NB4 (cell line): ENCODE measurements around the gene PAM.
"Not testable (repeated sequence)": the region's sequence is repeated elsewhere in the genome, so short reads cannot be mapped to it uniquely, and the experiment has no call there.

Source experiments
- DNase-seq: peaks from one replicate; pipeline ENCODE4 v3.0.0; 2010; ENCODE audit warnings: low read depth
- H3K4me3 ChIP-seq: one replicate; pipeline ENCODE4 v1.5.1; 2011; ENCODE audit warnings: mild to moderate bottlenecking, low read depth, low read length, moderate library complexity
- MYC ChIP-seq: IDR thresholded peaks from 2 replicates; pipeline ENCODE4 v1.6.1; 2011; ENCODE audit warnings: low read depth, low read length
- POLR2A ChIP-seq: IDR thresholded peaks from 2 replicates; pipeline ENCODE4 v1.6.1; 2011; ENCODE audit warnings: mild to moderate bottlenecking; ENCODE audit not compliant: insufficient read length; ENCODE audit errors: extremely low read depth
- TF ChIP-seq, protein P1 (sequence below): IDR thresholded peaks from one replicate; pipeline ENCODE4 v1.5.1; 2012; ENCODE audit warnings: low read depth, low read length
- TF ChIP-seq, protein P2 (sequence below): IDR thresholded peaks from 2 replicates; pipeline ENCODE4 v1.6.1; 2011; ENCODE audit warnings: low read depth, low read length

Gene PAM

DNA sequence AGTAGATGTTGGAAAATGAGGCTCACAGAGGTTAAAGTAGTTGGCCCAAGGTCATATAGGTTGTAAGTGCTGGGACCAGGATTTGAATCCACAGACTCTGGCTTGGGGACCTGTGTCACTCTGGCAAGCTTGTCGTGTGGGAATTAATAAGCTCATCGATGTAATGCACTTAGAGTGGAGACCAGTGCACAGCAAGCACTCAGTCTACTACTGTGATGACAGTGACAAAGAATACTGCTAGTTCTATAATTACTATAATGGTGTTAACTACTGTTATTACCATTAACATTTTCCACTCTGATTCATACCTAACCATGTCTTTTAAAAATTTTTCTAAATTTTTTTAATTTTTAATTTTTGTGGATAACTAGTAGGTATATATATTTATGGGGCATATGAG is 12.8 kb downstream of the PAM start:
- no peak overlapping the region for H3K4me3 ChIP-seq
- DNase-seq = no peak
- TF ChIP-seq MYC (no peak), POLR2A (no peak)
- TF ChIP-seq, protein P1, sequence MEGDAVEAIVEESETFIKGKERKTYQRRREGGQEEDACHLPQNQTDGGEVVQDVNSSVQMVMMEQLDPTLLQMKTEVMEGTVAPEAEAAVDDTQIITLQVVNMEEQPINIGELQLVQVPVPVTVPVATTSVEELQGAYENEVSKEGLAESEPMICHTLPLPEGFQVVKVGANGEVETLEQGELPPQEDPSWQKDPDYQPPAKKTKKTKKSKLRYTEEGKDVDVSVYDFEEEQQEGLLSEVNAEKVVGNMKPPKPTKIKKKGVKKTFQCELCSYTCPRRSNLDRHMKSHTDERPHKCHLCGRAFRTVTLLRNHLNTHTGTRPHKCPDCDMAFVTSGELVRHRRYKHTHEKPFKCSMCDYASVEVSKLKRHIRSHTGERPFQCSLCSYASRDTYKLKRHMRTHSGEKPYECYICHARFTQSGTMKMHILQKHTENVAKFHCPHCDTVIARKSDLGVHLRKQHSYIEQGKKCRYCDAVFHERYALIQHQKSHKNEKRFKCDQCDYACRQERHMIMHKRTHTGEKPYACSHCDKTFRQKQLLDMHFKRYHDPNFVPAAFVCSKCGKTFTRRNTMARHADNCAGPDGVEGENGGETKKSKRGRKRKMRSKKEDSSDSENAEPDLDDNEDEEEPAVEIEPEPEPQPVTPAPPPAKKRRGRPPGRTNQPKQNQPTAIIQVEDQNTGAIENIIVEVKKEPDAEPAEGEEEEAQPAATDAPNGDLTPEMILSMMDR = no peak
- TF ChIP-seq, protein P2, sequence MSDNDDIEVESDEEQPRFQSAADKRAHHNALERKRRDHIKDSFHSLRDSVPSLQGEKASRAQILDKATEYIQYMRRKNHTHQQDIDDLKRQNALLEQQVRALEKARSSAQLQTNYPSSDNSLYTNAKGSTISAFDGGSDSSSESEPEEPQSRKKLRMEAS = no peak

- TF ChIP-seq, protein P2 = no peak
- no peak for TF ChIP-seq MYC
- TF ChIP-seq, protein P1 = no peak
- no peak for TF ChIP-seq POLR2A
- H3K4me3 ChIP-seq = no peak overlapping the region
- no peak for DNase-seq
Measured at GRCh38 chr5:102770803-102771202, 15.7 kb downstream of the PAM start.

DNA sequence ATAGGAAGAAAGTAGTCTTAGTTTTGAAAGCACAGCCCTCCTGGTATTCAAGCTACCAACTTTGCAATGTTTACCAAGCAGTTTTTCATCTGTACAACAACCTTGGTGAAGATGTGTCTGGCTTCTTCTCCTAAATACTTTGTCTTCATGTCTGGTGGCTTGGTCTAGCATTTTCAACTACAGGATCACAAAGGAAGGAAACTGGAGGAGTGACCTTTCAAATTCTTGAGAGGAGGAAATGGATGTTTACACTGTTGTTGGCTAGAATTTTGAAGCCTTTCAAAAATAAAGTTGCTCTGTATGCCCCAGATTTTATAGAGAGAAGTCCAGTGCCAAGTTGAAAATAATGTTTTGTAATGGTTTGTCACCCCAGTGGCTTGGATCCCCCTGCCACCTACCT is 16.3 kb downstream of the PAM start:
- H3K4me3 ChIP-seq = no peak overlapping the region
- no peak for TF ChIP-seq MYC
- TF ChIP-seq, protein P2 = no peak
- TF ChIP-seq, protein P1 = no peak
- no peak for TF ChIP-seq POLR2A
- DNase-seq = no peak

- TF ChIP-seq POLR2A (no peak), MYC (peak; percentile 55; the same call in 1 of the 2 replicates)
- TF ChIP-seq, protein P2 = peak; percentile 72
- TF ChIP-seq, protein P1 = no peak
- DNase-seq = no peak
- no peak overlapping the region for H3K4me3 ChIP-seq
Measured at GRCh38 chr5:102772273-102772672, 17.2 kb downstream of the PAM start.

DNA sequence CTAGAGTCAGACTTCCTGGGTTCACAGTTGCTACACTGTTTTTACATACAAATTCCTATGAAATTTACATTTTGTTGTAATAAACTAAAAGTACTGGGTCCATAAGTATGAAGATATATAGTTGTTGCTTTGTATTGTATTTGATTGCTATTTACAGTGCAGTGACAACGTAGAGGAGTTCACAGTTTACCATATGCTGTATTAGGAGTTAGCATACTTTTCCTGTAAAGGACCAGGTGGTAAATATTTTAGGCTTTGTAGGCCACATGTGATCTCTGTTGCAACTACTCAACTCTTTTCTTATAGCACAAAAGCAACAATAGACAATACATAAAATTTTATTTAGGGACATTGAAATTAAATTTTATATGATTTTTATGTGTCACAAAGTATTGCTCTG is 18.0 kb downstream of the PAM start:
- TF ChIP-seq, protein P1 = no peak
- TF ChIP-seq MYC (no peak), POLR2A (no peak)
- TF ChIP-seq, protein P2 = no peak
- H3K4me3 ChIP-seq = no peak overlapping the region
- no peak for DNase-seq

- not testable (repeated sequence) for DNase-seq, H3K4me3 ChIP-seq
Measured at GRCh38 chr5:102775756-102776155, 20.7 kb downstream of the PAM start.
